Measurements from ENCODE around the gene WRAP53. TPM values are rescaled to one million over a fixed set of nuclear protein-coding genes. Genes with fewer than 3 reads are reported as not detected.

The WRAP53 gene
- total RNA-seq, 2 experiments from 2014 or later = 24.8 to 30.7 TPM

DNA sequence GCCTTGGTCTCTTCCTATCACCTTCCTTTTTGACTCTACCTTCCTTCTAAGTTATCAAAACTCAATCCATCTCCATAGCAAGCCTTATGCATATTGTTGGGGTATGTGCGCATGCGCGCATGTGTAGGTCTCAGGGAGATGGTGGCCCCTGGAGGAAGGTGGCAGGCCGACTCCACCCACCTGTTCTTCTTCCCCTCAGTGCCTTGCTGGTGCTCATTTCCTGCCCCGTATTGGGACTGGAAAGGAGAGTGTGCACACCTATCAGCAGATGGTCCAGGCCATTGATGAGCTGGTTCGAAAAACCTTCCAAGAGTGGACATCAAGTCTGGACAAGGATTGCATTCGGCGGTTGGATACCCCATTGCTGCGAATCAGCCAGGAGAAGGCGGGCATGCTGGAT, 54.5 kb downstream of the WRAP53 start:
- no peak overlapping the region for H2AFZ ChIP-seq (ENCODE audit: low read length)
- BruUV-seq (replicated peaks) = no TSS peak
- POLR2A ChIA-PET = interaction anchor here (0.7 kb wide), 1 partner anchor 126 kb away, joined by 3 read pairs; no protein-coding TSS in a partner anchor
- DNase-seq (ENCODE audit: low spot score) = no peak
- no peaks in the 10 kb centered on the region for H3K9me2 ChIP-seq (ENCODE audit: insufficient read depth, low read length)
- H3K4me1 ChIP-seq (ENCODE audit: insufficient read depth, low read length, poor library complexity, severe bottlenecking) = no peaks in the 10 kb centered on the region
- no peaks in the 10 kb centered on the region for H4K20me1 ChIP-seq (ENCODE audit: insufficient read depth, low read length)
- no peak overlapping the region for H3K4me3 ChIP-seq (ENCODE audit: low read depth, low read length, poor library complexity, severe bottlenecking)
- H3K4me2 ChIP-seq (ENCODE audit: low read length) = no peak overlapping the region
- CTCF ChIA-PET (ENCODE audit: unreplicated experiment) = interaction anchor here (0.6 to 0.7 kb wide), 3 partner anchors 43 to 246 kb away, joined by 6 to 11 read pairs (median 7); partner anchors contain the start of gene TP53
- H3K36me3 ChIP-seq (ENCODE audit: insufficient read depth, low read length) = no peaks in the 10 kb centered on the region
- no peaks in the 10 kb centered on the region for H3K79me2 ChIP-seq (ENCODE audit: insufficient read depth, low read depth, low read length)
- H3K27ac ChIP-seq (ENCODE audit: low read depth, low read length, poor library complexity, severe bottlenecking) = no peak overlapping the region
- no peak for TF ChIP-seq CTCF (conservative IDR thresholded peaks at IDR 0.05; ENCODE audit: low read length)
- no peak for TF ChIP-seq EZH2phosphoT487 (IDR thresholded peaks at IDR 0.05; ENCODE audit: borderline replicate concordance, low read depth, low read length)
- no peaks in the 10 kb centered on the region for H3K9me3 ChIP-seq (ENCODE audit: low read length)
- intact Hi-C loops (cut with micrococcal nuclease; ENCODE audit: unreplicated experiment) = loop anchor here (1.0 to 10.0 kb wide), 4 partner anchors 72 to 300 kb away; no protein-coding TSS in a partner anchor

GRCh38 chr17:7744416-7744815, 56.1 kb downstream of the WRAP53 start:
- CTCF ChIA-PET (ENCODE audit: unreplicated experiment) = interaction anchor here (0.6 to 0.9 kb wide), 2 partner anchors 82 to 113 kb away, joined by 3 to 4 read pairs; partner anchors contain the start of genes CYB5D1 and NAA38
- no peak overlapping the region for H2AFZ ChIP-seq (ENCODE audit: low read length)
- no peak for DNase-seq (ENCODE audit: low spot score)
- no peaks in the 10 kb centered on the region for H3K9me2 ChIP-seq (ENCODE audit: insufficient read depth, low read length)
- H3K4me2 ChIP-seq (ENCODE audit: low read length) = no peak overlapping the region
- H3K36me3 ChIP-seq (ENCODE audit: insufficient read depth, low read length) = no peaks in the 10 kb centered on the region
- H3K27ac ChIP-seq (ENCODE audit: low read depth, low read length, poor library complexity, severe bottlenecking) = no peak overlapping the region
- H3K4me1 ChIP-seq (ENCODE audit: insufficient read depth, low read length, poor library complexity, severe bottlenecking) = no peaks in the 10 kb centered on the region
- POLR2A ChIA-PET = interaction anchor here (0.6 kb wide), 1 partner anchor 121 kb away, joined by 3 read pairs; no protein-coding TSS in a partner anchor
- intact Hi-C loops (cut with micrococcal nuclease; ENCODE audit: unreplicated experiment) = loop anchor here (5.0 to 10.0 kb wide), 3 partner anchors 70 to 298 kb away; no protein-coding TSS in a partner anchor
- TF ChIP-seq EZH2phosphoT487 (IDR thresholded peaks at IDR 0.05; ENCODE audit: borderline replicate concordance, low read depth, low read length) (no peak), CTCF (conservative IDR thresholded peaks at IDR 0.05; ENCODE audit: low read length) (no peak)
- H3K79me2 ChIP-seq (ENCODE audit: insufficient read depth, low read depth, low read length) = no peaks in the 10 kb centered on the region
- no peak overlapping the region for H3K4me3 ChIP-seq (ENCODE audit: low read depth, low read length, poor library complexity, severe bottlenecking)
- no TSS peak for BruUV-seq (replicated peaks)
- H3K9me3 ChIP-seq (ENCODE audit: low read length) = no peaks in the 10 kb centered on the region
- no peaks in the 10 kb centered on the region for H4K20me1 ChIP-seq (ENCODE audit: insufficient read depth, low read length)

DNA sequence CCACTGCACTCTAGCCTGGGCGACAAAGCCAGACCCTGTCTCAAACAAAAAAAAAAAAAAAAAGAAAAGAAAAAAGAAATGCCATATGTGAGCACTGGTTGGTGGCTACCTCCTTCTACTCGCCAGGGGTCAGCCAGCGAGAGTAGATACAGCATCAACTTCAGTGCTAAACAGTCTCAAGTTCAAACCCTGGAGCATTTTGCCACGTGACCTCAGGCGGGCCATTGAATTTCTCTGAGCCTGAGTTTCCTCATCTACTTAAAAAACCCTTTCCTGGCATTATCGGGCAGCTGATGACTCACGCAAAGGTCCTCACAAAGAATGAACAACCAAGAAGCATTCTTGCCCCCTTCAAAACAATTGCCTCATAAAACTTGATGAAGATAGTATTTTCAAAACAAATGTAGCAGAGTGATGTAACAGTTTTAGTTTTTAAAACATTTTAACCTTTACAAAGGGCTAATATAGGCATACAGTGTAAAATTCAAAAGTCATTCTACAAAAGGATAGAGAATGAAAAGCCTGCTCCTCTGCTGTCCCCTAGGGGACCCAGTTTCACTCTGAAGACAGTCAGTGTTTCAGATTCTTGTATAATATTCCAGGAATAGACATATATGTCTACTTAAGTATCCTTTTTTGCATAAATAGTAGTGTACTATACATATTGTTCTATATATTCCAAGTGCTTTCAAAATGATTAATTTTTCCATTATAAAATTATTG, 57.6 kb downstream of the WRAP53 start:
- Histone ChIP-seq H2AFZ (ENCODE audit: low read length) (no peak overlapping the region), H3K4me3 (ENCODE audit: low read depth, low read length, poor library complexity, severe bottlenecking) (no peak overlapping the region), H3K79me2 (ENCODE audit: insufficient read depth, low read depth, low read length) (no peaks in the 10 kb centered on the region), H4K20me1 (ENCODE audit: insufficient read depth, low read length) (no peaks in the 10 kb centered on the region), H3K9me2 (ENCODE audit: insufficient read depth, low read length) (no peaks in the 10 kb centered on the region), H3K4me2 (ENCODE audit: low read length) (no peak overlapping the region), H3K9me3 (ENCODE audit: low read length) (no peaks in the 10 kb centered on the region), H3K36me3 (ENCODE audit: insufficient read depth, low read length) (no peaks in the 10 kb centered on the region), H3K4me1 (ENCODE audit: insufficient read depth, low read length, poor library complexity, severe bottlenecking) (no peaks in the 10 kb centered on the region), H3K27ac (ENCODE audit: low read depth, low read length, poor library complexity, severe bottlenecking) (no peak overlapping the region)
- intact Hi-C loops (cut with micrococcal nuclease; ENCODE audit: unreplicated experiment) = loop anchor here (10.0 kb wide), 1 partner anchor 69 kb away; no protein-coding TSS in a partner anchor
- TF ChIP-seq CTCF (conservative IDR thresholded peaks at IDR 0.05; ENCODE audit: low read length) (0 out of 2 replicates have a peak, but pooled peaks have one; percentile 27), EZH2phosphoT487 (IDR thresholded peaks at IDR 0.05; ENCODE audit: borderline replicate concordance, low read depth, low read length) (no peak)
- DNase-seq (ENCODE audit: low spot score) = no peak
- POLR2A ChIA-PET = interaction anchor here (0.7 kb wide), 1 partner anchor 54 kb away, joined by 4 read pairs; no protein-coding TSS in a partner anchor
- CTCF ChIA-PET (ENCODE audit: unreplicated experiment) = no interaction called here
- BruUV-seq (replicated peaks) = no TSS peak
